PFSK-1 (cell line): Measurements from ENCODE around the gene PTPRM.

Experiments used
- POLR2AphosphoS5 ChIP-seq: IDR thresholded peaks from 2 replicates; pipeline ENCODE4 v1.6.1; 2012; ENCODE audit warnings: low read depth, mild to moderate bottlenecking, control low read depth, low read length, moderate library complexity
- REST ChIP-seq, 2 experiments: IDR thresholded peaks; 2 replicates each; pipeline versions ENCODE4 v1.6.1 to v1.8.0; 2011 to 2012; ENCODE audit warnings: low read depth in 2 of 2, low read length in 2 of 2, control low read depth in 1 of 2, inconsistent platforms in 1 of 2, mild to moderate bottlenecking in 1 of 2, moderate library complexity in 1 of 2; ENCODE audit not compliant: insufficient read depth in 1 of 2
- TAF1 ChIP-seq: IDR thresholded peaks from 2 replicates; pipeline ENCODE4 v1.6.1; 2012; ENCODE audit warnings: low read length, control low read depth, borderline replicate concordance; ENCODE audit not compliant: insufficient read depth

GRCh38 chr18:8351161-8351560, 784.0 kb downstream of the PTPRM start:
- no peak for TF ChIP-seq POLR2AphosphoS5
- no peak for TF ChIP-seq REST (IDR thresholded peaks at IDR 0.05; ENCODE audit: insufficient read depth in 1 of 2, low read depth in 2 of 2, low read length in 2 of 2)
- no peak for TF ChIP-seq TAF1
